COLO829 (cell line): ENCODE data around the gene RND3.

Source experiments
- DNase-seq: peaks from one replicate; pipeline ENCODE4 v3.0.0; 2012; ENCODE audit warnings: low spot score

The RND3 gene

GRCh38 chr2:150475479-150476250 is 11.8 kb downstream of the RND3 start:
- no peak for DNase-seq

GRCh38 chr2:150474326-150475074 is 13.0 kb downstream of the RND3 start:
- peak; percentile 56 for DNase-seq

- DNase-seq, result no peak
Measured at GRCh38 chr2:150473767-150474166, 13.7 kb downstream of the RND3 start.

- peak; percentile 45 for DNase-seq
Measured at GRCh38 chr2:150472511-150472899, 15.0 kb downstream of the RND3 start.

GRCh38 chr2:150471813-150472510 is 15.5 kb downstream of the RND3 start:
- no peak for DNase-seq

- no peak for DNase-seq
Measured at GRCh38 chr2:150470435-150470834, 17.0 kb downstream of the RND3 start.

- no peak for DNase-seq
Measured at GRCh38 chr2:150469706-150470274, 17.7 kb downstream of the RND3 start.

GRCh38 chr2:150468350-150468960 is 19.0 kb downstream of the RND3 start:
- no peak for DNase-seq

GRCh38 chr2:150467621-150467963 is 19.9 kb downstream of the RND3 start:
- no peak for DNase-seq

- no peak for DNase-seq
Measured at GRCh38 chr2:150466741-150467620, 20.5 kb downstream of the RND3 start.

- no peak for DNase-seq
Measured at GRCh38 chr2:150465703-150466569, 21.5 kb downstream of the RND3 start.

- no peak for DNase-seq
Measured at GRCh38 chr2:150464986-150465385, 22.5 kb downstream of the RND3 start.

- no peak for DNase-seq
Measured at GRCh38 chr2:150464270-150464669, 23.2 kb downstream of the RND3 start.

GRCh38 chr2:150462770-150463169 is 24.7 kb downstream of the RND3 start:
- DNase-seq, result no peak

- DNase-seq, result no peak
Measured at GRCh38 chr2:150459281-150459680, 28.2 kb downstream of the RND3 start.

GRCh38 chr2:150450765-150451164 is 36.7 kb downstream of the RND3 start:
- DNase-seq, result no peak

- no peak for DNase-seq
Measured at GRCh38 chr2:150449856-150450255, 37.6 kb downstream of the RND3 start.

GRCh38 chr2:150445398-150445797 is 42.1 kb downstream of the RND3 start:
- no peak for DNase-seq

GRCh38 chr2:150442484-150442883 is 45.0 kb downstream of the RND3 start:
- DNase-seq, result no peak

GRCh38 chr2:150441784-150442183 is 45.7 kb downstream of the RND3 start:
- DNase-seq, result no peak
